Hepatic stellate cell (primary cell): ENCODE measurements around the gene TTLL4.

Experiments
- DNase-seq: peaks from one replicate; pipeline ENCODE4 v3.0.0; 2011; ENCODE audit warnings: low spot score

Gene TTLL4, protein sequence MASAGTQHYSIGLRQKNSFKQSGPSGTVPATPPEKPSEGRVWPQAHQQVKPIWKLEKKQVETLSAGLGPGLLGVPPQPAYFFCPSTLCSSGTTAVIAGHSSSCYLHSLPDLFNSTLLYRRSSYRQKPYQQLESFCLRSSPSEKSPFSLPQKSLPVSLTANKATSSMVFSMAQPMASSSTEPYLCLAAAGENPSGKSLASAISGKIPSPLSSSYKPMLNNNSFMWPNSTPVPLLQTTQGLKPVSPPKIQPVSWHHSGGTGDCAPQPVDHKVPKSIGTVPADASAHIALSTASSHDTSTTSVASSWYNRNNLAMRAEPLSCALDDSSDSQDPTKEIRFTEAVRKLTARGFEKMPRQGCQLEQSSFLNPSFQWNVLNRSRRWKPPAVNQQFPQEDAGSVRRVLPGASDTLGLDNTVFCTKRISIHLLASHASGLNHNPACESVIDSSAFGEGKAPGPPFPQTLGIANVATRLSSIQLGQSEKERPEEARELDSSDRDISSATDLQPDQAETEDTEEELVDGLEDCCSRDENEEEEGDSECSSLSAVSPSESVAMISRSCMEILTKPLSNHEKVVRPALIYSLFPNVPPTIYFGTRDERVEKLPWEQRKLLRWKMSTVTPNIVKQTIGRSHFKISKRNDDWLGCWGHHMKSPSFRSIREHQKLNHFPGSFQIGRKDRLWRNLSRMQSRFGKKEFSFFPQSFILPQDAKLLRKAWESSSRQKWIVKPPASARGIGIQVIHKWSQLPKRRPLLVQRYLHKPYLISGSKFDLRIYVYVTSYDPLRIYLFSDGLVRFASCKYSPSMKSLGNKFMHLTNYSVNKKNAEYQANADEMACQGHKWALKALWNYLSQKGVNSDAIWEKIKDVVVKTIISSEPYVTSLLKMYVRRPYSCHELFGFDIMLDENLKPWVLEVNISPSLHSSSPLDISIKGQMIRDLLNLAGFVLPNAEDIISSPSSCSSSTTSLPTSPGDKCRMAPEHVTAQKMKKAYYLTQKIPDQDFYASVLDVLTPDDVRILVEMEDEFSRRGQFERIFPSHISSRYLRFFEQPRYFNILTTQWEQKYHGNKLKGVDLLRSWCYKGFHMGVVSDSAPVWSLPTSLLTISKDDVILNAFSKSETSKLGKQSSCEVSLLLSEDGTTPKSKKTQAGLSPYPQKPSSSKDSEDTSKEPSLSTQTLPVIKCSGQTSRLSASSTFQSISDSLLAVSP

DNA sequence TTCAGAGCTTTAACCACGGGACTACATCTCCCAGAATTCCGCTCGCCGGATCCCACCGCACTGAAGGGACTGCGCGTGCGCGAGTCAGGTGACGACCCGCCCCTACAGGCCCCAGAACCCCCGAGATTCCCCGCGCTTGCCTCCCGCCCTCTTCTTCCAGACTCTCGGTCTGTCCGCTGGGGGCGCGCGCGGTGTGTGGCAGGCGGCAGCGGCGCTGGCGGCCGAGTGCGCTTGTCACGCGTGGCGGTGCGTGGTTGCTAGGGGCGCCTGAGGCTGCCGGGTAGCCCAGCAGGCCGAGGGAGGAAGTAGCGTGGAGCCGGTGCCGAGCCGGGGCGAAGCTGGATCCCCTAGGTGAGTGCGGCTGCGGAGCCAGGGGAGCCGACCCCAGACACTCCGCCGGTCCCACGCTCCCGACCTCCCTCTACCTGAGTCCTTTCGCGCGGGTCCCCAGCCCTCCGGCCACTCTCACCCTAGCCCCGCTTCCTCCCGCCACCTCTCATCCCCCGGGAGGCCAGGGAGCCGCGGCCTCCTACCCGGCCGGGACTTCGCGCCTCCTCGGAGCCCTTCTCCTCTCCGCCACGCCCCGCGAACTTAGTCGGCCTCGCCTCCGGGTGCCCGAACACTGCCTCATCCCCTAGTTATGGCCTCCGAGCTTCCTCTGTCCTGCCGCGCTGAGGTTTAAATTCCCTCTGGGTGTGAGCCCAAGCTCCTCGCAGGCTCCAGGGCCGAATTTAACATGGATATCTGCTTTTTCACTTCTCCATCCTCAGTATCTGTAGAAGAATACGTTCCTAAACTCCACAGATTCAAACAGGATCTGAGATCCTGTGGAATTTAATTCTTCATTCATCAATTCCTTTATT, at the start of gene TTLL4:
TSS of gene TTLL4 (plus strand) at position 149 of the 863 bp plus-strand sequence. CDS start 26,842 bp downstream, outside the sequence.
- peak; percentile 99 for DNase-seq

DNA sequence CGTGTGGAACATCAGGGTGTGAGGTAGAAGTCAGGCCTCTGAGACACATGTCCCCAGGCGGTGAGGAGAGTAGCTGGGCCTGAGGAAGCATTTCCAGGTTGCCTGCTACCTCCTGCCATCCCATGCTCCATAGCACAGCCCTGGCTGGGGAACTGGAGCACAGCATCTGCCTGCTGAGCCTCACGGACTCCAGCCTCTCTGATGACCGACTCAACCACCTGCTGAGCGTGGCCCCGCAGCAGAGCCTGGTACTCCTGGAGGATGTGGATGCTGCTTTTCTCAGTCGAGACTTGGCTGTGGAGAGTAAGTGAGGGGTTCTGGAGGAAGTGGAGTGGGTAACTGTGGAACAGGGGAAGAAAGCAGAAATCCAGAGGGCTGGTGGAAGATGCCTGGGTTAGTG, 48.3 kb upstream of the TTLL4 start:
- no peak for DNase-seq

DNA sequence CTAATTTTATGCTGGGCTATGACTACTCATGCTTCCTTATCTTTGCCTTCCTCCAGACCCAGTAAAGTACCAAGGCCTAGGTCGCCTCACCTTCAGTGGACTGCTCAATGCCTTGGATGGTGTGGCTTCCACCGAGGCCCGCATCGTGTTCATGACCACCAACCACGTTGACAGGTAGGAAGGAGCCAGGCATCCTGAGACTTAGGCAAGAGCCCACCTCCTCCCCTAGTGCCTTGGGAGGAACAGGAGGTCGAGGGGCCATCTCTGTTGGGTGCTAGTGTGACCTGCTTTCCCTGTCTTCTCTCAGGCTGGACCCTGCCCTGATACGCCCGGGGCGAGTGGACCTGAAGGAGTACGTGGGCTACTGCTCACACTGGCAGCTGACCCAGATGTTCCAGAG, 47.8 kb upstream of the TTLL4 start:
- DNase-seq = no peak

DNA sequence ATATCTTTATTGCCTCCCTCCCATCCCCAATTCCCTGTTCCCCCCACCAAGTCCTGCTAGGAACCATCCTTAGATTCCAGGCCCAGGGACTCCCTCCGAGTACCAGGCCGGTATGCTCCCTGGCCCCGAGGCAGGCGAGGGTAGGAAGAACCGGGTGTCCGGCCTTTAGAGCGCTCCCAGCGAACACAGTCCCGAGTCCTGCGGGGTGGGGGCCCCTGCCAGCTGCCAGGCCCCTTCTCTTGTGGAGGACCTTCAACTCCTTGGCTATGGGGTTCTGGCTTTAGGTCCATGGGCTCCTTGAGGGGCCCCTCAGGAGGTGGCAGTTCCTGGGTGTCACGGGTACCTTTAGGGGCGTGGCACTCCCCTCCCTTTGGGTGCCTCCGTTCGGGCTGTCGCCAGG, 46.7 kb upstream of the TTLL4 start:
- no peak for DNase-seq

DNA sequence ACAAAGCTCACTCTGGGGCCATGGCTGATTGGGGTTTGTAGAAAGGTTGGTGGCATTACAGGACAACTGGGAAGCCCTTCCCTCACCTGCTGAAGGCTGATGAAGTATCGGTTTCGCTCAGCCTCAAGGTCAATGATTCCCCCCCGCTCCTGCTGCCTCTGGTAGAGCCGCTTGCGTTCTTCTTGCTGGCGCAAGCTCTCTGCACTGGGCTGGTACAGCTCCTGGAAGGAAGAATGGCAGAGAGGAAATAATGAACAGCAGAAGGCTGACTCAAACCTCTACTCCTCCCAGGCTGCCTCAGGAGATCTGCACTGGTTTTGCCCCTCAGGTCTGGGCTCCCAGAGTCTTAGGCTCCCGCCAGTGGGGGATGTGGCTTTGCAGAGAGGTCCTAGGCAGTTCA, 46.0 kb upstream of the TTLL4 start:
- no peak for DNase-seq

DNA sequence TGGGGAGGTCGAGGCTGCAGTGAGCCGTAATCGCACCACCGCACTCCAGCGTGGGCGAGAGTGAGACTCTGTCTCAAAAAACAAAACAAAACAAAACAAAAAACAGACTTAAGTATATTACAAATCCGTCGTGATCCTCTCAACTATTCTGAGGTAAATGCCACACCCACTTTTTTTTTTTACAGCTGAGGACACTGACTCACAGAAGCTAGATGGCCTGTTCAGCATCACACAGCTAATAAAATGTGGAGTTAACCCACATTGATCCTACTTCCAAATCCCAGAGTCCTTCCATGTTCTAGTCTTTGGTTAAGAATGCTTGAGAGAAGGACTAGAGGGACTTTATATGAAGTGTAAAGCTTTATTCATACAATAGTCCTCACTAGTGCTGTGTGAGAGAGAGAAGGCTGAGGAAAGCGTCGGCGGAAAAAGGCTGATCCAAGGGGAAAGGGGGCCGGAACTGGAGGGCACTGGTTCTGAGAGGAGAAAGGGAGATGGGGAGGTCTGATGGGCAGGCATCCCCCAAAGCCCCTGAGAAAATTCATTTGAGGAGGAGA, 39.5 kb upstream of the TTLL4 start:
- no peak for DNase-seq

DNA sequence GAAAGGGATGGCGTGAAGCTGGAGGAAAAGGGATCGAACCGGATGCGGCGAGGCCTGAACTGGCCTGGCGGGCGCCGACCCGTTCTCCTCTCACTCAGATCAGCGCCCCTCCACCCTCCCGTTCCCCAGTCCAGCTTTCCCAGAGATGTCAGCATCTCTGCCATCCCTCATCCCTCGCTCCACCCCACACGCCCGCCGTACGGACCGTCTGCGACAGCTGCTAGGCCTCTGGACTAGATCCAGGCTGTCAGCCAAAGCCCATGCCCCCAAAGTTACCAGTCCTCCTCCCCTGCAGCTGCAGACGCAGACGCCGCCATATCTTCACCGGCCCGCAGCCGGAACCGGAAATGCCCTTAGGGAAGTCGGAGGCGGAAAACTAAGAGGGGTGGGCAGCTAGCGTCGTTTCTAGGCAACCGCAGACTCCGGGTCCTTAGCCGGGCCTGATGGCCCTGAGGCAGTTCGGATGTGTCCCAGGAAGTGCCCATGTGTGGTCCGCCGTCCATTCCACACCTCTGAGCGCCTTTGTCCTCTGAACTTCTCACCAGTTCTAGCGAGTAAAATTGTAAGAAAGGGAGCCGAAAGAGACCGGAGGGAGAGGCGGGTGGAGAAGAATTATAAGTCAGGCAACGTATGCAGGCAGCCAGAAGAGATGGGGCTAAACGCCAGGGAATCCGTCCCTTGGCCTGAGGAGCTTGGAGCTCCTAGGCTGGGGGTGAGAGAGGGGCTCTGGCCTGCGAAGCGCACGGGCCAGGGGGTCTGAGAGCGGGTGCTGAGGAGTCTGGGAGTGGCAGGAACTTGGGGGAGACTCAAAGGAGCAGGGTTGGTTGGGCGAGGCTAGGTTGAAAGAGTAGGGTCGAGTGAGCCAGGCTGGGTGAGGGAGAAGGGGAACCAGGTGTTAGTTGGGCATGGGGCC, 38.7 kb upstream of the TTLL4 start, which contains the start of the genes RNF25 and STK36:
TSS of gene RNF25 (minus strand) at position 349 of the 913 bp plus-strand sequence. CDS start at position 317, 32 bp downstream.
TSS of gene STK36 (plus strand) at position 433 of the 913 bp plus-strand sequence. CDS start 744 bp downstream, outside the sequence.
- peak; percentile 96 for DNase-seq

DNA sequence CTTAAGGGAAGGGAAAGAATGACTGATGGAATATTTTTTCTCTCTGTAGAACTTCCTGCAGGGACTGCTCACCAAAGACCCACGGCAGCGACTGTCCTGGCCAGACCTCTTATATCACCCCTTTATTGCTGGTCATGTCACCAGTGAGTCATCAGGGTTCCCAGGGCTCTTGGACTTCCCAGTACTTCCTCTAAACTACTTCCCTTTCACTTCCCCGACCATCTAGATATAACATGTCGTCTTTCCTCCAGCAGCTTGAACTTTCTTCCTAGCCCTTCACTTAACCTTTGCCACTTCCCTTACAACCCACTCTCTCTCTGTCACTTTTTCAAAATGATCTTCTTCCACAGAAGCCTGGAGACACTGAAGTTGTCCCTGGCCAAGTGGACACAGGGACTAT, 31.5 kb upstream of the TTLL4 start:
- no peak for DNase-seq

DNA sequence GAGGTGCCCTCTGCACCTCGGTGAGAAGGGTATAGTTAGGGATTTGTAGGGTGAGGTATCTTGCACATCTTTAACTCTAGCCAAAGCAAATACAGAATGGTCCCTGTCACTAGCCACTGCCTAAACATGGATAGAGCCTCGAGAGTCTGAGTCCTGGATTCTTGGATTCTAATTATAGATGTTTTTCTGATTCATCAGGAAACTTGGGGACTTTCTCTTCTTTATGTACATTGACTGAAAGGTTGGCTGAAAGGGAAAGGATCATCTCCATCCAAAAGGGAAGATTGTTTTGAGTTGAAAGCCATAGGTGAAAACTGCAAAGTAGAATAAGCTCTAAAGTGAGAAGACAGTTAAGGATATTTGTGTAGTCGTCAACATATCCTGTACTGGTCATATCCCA, 30.6 kb upstream of the TTLL4 start:
- no peak for DNase-seq

DNA sequence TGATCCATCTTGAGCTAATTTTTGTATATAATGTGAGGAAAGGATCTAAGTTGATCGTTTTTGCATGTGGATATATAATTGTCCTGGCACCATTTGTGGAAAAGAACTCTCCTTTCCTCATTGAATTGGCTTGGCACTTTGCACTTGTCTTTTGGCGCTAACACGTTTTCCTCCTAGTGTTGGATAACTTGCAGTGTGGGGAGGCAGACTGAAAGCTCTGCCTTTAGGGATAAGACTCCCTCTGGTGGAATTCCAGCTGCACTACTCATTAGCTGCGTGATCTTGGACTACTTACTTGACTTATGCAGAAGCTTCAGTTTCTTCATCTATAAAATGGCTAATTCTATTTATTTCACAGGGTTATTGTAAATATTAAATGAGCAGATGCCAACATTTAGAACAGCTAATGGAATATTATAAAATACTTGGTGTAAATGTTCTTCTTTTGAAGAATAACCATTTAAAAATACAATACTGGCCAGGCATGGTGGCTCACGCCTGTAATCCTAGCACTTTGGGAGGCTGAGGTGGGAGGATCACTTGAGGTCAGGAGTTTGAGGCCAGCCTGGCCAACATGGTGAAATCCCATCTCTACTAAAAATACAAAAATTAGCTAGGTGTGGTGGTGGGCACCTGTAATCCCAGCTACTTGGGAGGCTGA, 23.1 kb upstream of the TTLL4 start:
- DNase-seq = peak; percentile 60

DNA sequence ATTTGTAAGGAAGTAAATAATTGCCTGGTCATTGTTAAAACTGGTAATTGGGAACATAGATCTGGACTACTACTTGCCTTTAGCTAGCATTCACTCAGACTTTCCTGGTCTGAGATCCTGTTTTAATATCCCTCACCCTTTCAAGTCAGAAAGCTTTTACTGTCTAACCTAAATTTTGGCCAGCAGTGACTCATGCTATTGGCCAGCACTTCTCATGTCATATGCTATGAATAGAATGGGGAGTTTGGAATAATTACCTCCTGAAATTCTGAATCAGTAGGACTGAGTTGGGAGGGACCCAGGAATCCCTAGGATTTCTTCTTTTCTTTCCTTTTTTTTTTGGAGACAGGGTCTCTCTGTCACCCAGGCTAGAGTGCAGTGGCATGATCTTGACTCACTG, 19.4 kb upstream of the TTLL4 start:
- DNase-seq = peak; percentile 50

DNA sequence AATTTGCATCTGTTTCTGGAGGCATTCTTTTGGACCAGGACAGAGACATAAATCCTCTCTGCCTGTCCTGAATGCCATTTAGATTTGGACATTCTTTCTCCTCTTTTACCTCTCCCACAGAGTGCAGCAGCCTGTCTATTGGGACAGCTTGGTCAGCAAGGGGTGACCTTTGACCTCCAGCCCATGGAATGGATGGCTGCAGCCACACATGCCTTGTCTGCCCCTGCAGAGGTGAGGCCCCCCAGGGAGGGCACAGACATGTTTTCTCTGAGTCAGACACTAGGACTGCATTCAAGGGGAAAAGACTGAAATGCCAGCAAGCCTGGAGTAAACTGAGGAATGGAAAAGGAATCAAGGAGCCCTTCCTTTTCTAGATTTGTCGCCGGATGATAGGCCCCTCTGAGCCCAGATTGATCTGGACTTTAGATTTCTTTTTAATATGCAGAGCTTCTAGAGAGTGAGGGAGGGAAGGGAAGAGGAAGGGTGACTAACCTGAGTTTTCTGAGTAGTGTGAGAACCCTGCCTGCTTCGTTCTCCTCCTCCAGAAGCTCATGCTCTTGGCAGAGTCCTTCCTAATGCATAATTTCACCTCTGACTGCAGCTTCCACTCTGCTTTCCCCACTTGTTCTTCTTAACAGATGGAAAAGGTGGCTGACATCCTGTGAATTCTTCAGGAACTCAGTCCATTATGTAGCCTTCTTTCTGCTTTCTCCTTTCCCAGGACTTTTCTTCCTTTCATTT, 16.1 kb upstream of the TTLL4 start:
- DNase-seq = no peak

DNA sequence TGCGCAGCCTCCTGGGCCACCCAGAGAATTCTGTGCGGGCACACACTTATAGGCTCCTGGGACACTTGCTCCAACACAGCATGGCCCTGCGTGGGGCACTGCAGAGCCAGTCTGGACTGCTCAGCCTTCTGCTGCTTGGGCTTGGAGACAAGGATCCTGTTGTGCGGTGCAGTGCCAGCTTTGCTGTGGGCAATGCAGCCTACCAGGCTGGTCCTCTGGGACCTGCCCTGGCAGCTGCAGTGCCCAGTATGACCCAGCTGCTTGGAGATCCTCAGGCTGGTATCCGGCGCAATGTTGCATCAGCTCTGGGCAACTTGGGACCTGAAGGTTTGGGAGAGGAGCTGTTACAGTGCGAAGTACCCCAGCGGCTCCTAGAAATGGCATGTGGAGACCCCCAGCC, 11.8 kb upstream of the TTLL4 start:
- no peak for DNase-seq

DNA sequence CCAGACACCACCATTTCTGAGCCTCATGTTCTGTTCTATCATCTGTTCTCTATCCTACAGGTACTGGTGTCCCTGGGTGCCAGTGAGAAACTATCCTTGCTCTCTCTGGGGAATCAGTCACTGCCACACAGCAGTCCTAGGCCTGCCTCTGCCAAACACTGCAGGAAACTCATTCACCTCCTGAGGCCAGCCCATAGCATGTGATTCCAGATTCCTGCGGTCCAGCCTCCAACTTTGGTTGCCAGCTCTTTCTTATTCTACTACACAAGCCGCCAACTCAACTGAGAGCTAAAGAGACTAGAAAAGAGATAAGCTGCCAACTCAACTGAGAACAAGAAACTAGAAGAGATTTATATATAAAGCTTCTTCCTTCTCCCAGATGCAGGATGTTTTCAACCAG, 8.8 kb upstream of the TTLL4 start:
- no peak for DNase-seq

DNA sequence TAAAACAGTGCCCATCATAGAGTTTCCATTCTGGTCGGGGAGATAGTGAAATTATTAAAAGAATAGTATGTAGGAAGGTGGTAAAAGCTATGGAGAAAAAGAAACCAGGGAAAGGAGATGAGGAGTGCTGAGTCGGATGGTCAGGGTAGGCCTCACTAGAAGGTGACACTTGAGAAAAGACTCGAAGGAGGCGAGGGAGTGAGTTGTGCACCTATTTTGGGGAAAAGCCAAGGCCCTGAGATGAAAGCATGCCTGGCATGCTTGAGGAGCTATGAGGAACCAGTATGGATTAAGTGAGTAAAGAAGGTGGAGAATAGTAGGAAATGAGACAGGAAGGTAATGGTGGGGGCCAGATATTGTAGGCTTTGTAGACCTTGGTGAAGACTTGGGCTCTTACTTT, 7.3 kb upstream of the TTLL4 start:
- DNase-seq = no peak

DNA sequence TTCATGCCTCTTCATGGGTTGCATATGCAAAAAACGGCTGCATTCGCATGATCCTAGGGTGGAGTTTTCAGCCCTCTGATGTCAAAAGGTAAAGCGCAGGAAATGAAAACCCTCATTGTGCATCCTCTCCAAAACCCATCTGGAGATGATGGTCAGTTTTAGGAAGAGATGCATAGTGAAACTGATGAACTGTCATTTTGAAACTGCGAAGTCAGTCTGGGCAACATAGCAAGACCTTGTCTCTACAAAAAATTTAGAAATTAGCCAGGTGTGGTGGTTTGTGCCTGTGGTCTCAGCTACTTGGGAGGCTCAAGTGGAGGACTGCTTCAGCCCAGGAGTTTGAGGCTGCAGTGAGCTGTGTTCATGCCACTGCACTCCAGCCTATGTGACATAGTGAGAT, 2.5 kb upstream of the TTLL4 start:
- DNase-seq = no peak

DNA sequence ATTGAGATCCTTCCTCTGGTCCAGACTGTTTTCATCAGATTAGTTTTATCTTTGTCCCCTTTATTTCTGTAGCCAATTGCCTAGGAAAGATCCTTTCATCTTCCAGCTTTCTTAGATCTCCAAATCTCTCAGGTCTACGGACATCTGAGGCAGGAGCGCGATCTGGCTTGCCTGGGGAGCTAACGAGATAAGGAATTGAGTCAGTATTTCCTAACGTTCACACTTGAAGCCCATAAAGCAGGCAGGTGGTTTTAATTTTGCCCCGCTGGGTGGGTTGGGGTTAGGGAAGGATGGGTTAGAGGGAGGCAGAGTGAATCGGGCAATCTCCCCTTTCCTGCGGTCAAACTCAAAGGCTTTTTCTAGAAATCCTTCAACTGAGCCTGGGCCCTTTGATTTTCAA, 727 bp upstream of the TTLL4 start:
- DNase-seq = no peak

DNA sequence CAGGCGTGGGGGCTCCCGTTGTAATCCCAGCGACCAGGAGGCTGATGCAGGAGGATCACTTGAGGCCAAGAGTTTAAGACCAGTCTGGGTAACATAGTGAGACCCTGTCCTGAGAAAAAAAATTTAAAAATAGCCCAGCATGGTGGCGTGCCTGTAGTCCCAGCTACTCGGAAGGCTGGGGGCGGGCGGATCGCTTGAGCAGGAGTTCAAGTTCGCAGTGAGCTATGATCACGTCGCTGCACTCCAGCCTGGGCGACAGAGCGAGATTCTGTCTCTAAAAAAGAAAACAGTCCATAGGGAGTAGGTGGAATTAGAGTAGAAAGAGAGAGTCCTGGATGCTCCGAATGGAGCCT, 325 bp upstream of the TTLL4 start:
- no peak for DNase-seq

DNA sequence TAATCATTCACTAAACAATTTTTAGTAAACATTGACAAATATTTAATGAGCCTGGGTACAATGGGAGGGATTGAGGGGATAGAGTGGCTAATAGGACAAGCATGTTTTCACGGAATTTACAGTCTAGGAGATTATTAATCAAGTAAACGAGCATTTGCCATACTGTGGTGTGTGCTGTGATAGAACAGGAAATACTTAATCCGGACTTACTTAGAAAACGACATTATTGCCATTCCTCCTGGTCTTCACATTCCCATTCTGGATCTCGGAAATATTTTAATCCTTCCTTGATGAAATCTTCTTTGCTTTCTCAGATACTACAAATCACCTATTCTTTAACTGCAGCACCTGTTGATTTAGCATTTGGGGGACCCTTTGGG, 905 bp downstream of the TTLL4 start:
- peak; percentile 15 for DNase-seq
